A549 (cell line): ENCODE data around the gene GNG2. TPM values are rescaled to one million over a fixed set of nuclear protein-coding genes. Genes with fewer than 3 reads are reported as not detected.

Experiments used
- ATAC-seq, 2 experiments: fragments of 200-7000 bp in 1 of 2; fragments of >200 bp in 1 of 2; cut with Nextera tagmentation in 1 of 2; cut with Tn5 transposase in 1 of 2; 3 replicates each; pipeline versions ENCODE4 v1.8.0 to v1.9.1; 2018 to 2020; ENCODE audit warnings: mild to moderate bottlenecking in 1 of 2, moderate library complexity in 1 of 2
- CTCF ChIA-PET: fragments of 300-600 bp; sonication (Branson Sonifier 250); formaldehyde crosslinking; extraction: SDS; loops from one replicate; lab custom pipeline; 2021; ENCODE audit warnings: antibody characterized with exemption, inconsistent platforms; lab: Yijun Ruan, JAX
- POLR2A ChIA-PET: fragments of 350-600 bp; formaldehyde crosslinking; extraction: SDS; loops from one replicate; lab custom pipeline; 2021; ENCODE audit warnings: antibody characterized with exemption, inconsistent platforms; lab: Yijun Ruan, JAX
- DNase-seq, 2 experiments: peaks; one replicate each; pipeline versions ENCODE4 v3.0.0 to v3.0.0-alpha.2; 2011 to 2016; ENCODE audit warnings: low read depth in 1 of 2, low spot score in 1 of 2
- FAIRE-seq: peaks from 2 replicates; lab custom pipeline; 2011; peaks lifted over from hg19 to GRCh38; lab: Jason Lieb, UNC
- H3K27ac ChIP-seq, 2 experiments: fragments of >200 bp; sonication (Bioruptor Twin); formaldehyde crosslinking; 3 replicates each; pipeline ENCODE4 v1.5.1; 2016 to 2017
- H3K4me1 ChIP-seq: fragments of >200 bp; sonication (Bioruptor Twin); formaldehyde crosslinking; 3 replicates; pipeline ENCODE4 v1.6.1; 2016
- H3K4me2 ChIP-seq: fragments of >200 bp; sonication (Bioruptor Twin); formaldehyde crosslinking; 3 replicates; pipeline ENCODE4 v1.6.1; 2016
- H3K4me3 ChIP-seq: fragments of >200 bp; sonication (Bioruptor Twin); formaldehyde crosslinking; 3 replicates; pipeline ENCODE4 v1.5.1; 2016
- H3K9me3 ChIP-seq: fragments of >200 bp; sonication (Bioruptor Twin); formaldehyde crosslinking; 3 replicates; pipeline ENCODE4 v1.6.1; 2016
- BHLHE40 ChIP-seq: IDR thresholded peaks from 2 replicates; pipeline ENCODE4 v1.6.1; 2012; ENCODE audit warnings: low read depth, low read length, inconsistent platforms
- CBX2 ChIP-seq: fragments of 200-600 bp; sonication (generic); IDR thresholded peaks from 2 replicates; pipeline ENCODE4 v1.6.1; 2016; ENCODE audit warnings: low read depth, mild to moderate bottlenecking, borderline replicate concordance
- CBX8 ChIP-seq: fragments of 200-600 bp; sonication (generic); IDR thresholded peaks from 2 replicates; pipeline ENCODE4 v1.6.1; 2016
- CEBPB ChIP-seq, 2 experiments: fragments of >200 bp in 1 of 2; sonication (Bioruptor Twin) in 1 of 2; formaldehyde crosslinking in 1 of 2; IDR thresholded peaks; 2 replicates each; pipeline ENCODE4 v1.6.1; 2012 to 2016
- EHMT2 ChIP-seq: fragments of 200-600 bp; sonication (generic); IDR thresholded peaks from 2 replicates; pipeline ENCODE4 v1.6.1; 2016; ENCODE audit warnings: antibody characterized with exemption, low read depth, mild to moderate bottlenecking, moderate library complexity
- ESRRA ChIP-seq: fragments of 150-350 bp; IDR thresholded peaks from 2 replicates; pipeline ENCODE4 v1.6.1; 2014; ENCODE audit warnings: mild to moderate bottlenecking, low read length, borderline replicate concordance
- FOSB ChIP-seq: fragments of 250-450 bp; sonication (Bioruptor Pico); IDR thresholded peaks from 2 replicates; pipeline ENCODE4 v1.5.0; 2020; ENCODE audit warnings: mild to moderate bottlenecking, moderate library complexity
- FOSL2 ChIP-seq, 2 experiments: fragments of 450-650 bp in 1 of 2; fragments of >200 bp in 1 of 2; sonication (Bioruptor Twin) in 1 of 2; formaldehyde crosslinking; IDR thresholded peaks; 2 replicates each; pipeline versions ENCODE4 v1.5.0 to v1.6.1; 2016 to 2020; ENCODE audit warnings: mild to moderate bottlenecking in 1 of 2, moderate library complexity in 1 of 2
- GATA3 ChIP-seq: IDR thresholded peaks from 2 replicates; pipeline ENCODE4 v1.6.1; 2012; ENCODE audit warnings: borderline replicate concordance
- HDAC2 ChIP-seq: fragments of 200-600 bp; sonication (generic); IDR thresholded peaks from 2 replicates; pipeline ENCODE4 v1.6.1; 2016
- HOXB13 ChIP-seq: fragments of 250-450 bp; sonication (Bioruptor Pico); IDR thresholded peaks from 2 replicates; pipeline ENCODE4 v1.5.0; 2020; ENCODE audit warnings: low read depth, mild to moderate bottlenecking, moderate library complexity
- KDM1A ChIP-seq: fragments of 200-600 bp; sonication (generic); IDR thresholded peaks from 2 replicates; pipeline ENCODE4 v1.6.1; 2016; ENCODE audit warnings: low read depth, mild to moderate bottlenecking
- KDM5A ChIP-seq: fragments of 200-600 bp; sonication (generic); IDR thresholded peaks from 2 replicates; pipeline ENCODE4 v1.6.1; 2016; ENCODE audit warnings: antibody characterized with exemption, mild to moderate bottlenecking
- NR3C1 ChIP-seq: fragments of >200 bp; sonication (Bioruptor Twin); formaldehyde crosslinking; IDR thresholded peaks from 3 replicates; pipeline ENCODE4 v1.6.1; 2017
- RARB ChIP-seq: fragments of 250-450 bp; sonication (Bioruptor Pico); IDR thresholded peaks from 2 replicates; pipeline ENCODE4 v1.8.0; 2021; ENCODE audit warnings: mild to moderate bottlenecking, moderate library complexity
- RCOR1 ChIP-seq: fragments of 150-350 bp; IDR thresholded peaks from 2 replicates; pipeline ENCODE4 v1.6.1; 2014; ENCODE audit warnings: antibody characterized with exemption, low read length, low read depth
- RFX5 ChIP-seq: fragments of 450-650 bp; IDR thresholded peaks from 2 replicates; pipeline ENCODE4 v1.7.1; 2014; ENCODE audit warnings: antibody characterized with exemption, mild to moderate bottlenecking, moderate library complexity
- RNF2 ChIP-seq: fragments of 200-600 bp; sonication (generic); IDR thresholded peaks from 2 replicates; pipeline ENCODE4 v1.6.1; 2016; ENCODE audit warnings: low read depth, mild to moderate bottlenecking, antibody characterized with exemption, moderate library complexity, borderline replicate concordance
- TP53 ChIP-seq: fragments of 250-450 bp; sonication (Bioruptor Pico); IDR thresholded peaks from 2 replicates; pipeline ENCODE4 v1.5.0; 2021; ENCODE audit warnings: mild to moderate bottlenecking, moderate library complexity
- USF2 ChIP-seq: fragments of 450-650 bp; IDR thresholded peaks from 2 replicates; pipeline ENCODE4 v1.6.1; 2014; ENCODE audit warnings: antibody characterized with exemption
- ZC3H11A ChIP-seq: fragments of 450-650 bp; IDR thresholded peaks from 2 replicates; pipeline ENCODE4 v1.6.1; 2014; ENCODE audit warnings: antibody characterized with exemption, mild to moderate bottlenecking
- ZFP36 ChIP-seq: fragments of 450-650 bp; IDR thresholded peaks from 2 replicates; pipeline ENCODE4 v1.6.1; 2014; ENCODE audit warnings: borderline replicate concordance; ENCODE audit not compliant: partially characterized antibody
- ZSCAN20 ChIP-seq: fragments of 250-450 bp; sonication (Bioruptor Pico); IDR thresholded peaks from 2 replicates; pipeline ENCODE4 v1.8.0; 2022; ENCODE audit warnings: mild to moderate bottlenecking, moderate library complexity
- WGBS: methylation state at CpG from one replicate; pipeline ENCODE4 v1.1.6; 2017; ENCODE audit errors: missing lambda C conversion rate; 5-methylcytosine and 5-hydroxymethylcytosine counted together
- polyA plus RNA-seq, 4 experiments: library from polyadenylated mRNA; depleted of rRNA in 3 of 4; stranded (reverse); fragments of >200 nt; fragmentation: RNase III in 1 of 4; extraction: RNeasy Plus Mini Kit Qiagen cat#74134 plus additional on column Dnase treatment in 1 of 4; gene quantifications; 2 replicates in 3 of 4; 3 replicates in 1 of 4; pipeline ENCODE4 v1.2.3, GENCODE V29; 2011 to 2017
- TF ChIP-seq, protein P1 (sequence below): IDR thresholded peaks from 2 replicates; pipeline ENCODE4 v1.6.1; 2012; ENCODE audit warnings: low read depth, borderline replicate concordance
- TF ChIP-seq, protein P2 (sequence below): IDR thresholded peaks from 2 replicates; pipeline ENCODE4 v1.6.1; 2012
- TF ChIP-seq, protein P3 (sequence below): fragments of 250-450 bp; sonication (Bioruptor Pico); IDR thresholded peaks from 2 replicates; pipeline ENCODE4 v1.5.0; 2020; ENCODE audit warnings: low read depth, mild to moderate bottlenecking, moderate library complexity

The GNG2 gene
- polyA plus RNA-seq, 2 of the 4 experiments (the other 2 are of a cell fraction), result 2.1 to 3.0 TPM

DNA sequence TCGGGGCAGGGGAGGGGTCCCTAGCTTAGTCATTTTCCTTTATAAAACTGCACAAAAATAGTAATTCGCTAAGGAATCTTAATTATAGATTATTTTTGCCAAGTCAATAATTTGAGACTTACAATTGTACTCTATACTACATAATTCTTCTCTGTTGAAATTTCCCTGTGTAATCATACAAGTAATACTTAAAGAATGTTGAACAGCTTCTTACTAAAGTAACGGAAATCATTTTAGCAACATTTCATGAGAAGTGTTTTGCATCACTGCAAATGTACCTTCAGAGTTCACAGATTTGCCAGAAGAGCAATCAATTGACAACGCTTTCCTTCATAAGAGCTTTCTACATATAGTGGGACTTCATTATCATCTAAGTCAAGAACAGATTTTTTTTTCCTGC is 7.9 kb upstream of the GNG2 start:
- TF ChIP-seq, protein P1, sequence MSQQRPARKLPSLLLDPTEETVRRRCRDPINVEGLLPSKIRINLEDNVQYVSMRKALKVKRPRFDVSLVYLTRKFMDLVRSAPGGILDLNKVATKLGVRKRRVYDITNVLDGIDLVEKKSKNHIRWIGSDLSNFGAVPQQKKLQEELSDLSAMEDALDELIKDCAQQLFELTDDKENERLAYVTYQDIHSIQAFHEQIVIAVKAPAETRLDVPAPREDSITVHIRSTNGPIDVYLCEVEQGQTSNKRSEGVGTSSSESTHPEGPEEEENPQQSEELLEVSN, result no peak
- TF ChIP-seq RARB (CRISPR knock-in tag) (no peak), KDM5A (no peak), ESRRA (no peak), ZSCAN20 (CRISPR knock-in tag) (no peak), FOSB (CRISPR knock-in tag) (no peak), TP53 (CRISPR knock-in tag) (no peak), RNF2 (no peak), ZC3H11A (no peak), RCOR1 (no peak), KDM1A (no peak), NR3C1 (no peak)
- TF ChIP-seq, protein P2, sequence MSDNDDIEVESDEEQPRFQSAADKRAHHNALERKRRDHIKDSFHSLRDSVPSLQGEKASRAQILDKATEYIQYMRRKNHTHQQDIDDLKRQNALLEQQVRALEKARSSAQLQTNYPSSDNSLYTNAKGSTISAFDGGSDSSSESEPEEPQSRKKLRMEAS, result no peak
- Histone ChIP-seq H3K9me3 (no peaks in the 10 kb centered on the region), H3K4me3 (no peak overlapping the region), H3K27ac (no peak overlapping the region), H3K4me2 (no peak overlapping the region), H3K4me1 (no peaks in the 10 kb centered on the region)
- ChIA-PET POLR2A (no interaction called here), CTCF (interaction anchor here (0.5 to 2.3 kb wide), 5 partner anchors 9 to 126 kb away, joined by 3 to 6 read pairs (median 3); no protein-coding TSS in a partner anchor)
- no peak for DNase-seq
- WGBS, result 46% methylated on average over 4 of the region's 4 CpGs
- FAIRE-seq, result no peak
- ATAC-seq, result no peak

GRCh38 chr14:51855234-51855633 is 5.2 kb upstream of the GNG2 start:
- ChIA-PET POLR2A (no interaction called here), CTCF (interaction anchor here (1.0 to 1.3 kb wide), 2 partner anchors 15 to 79 kb away, joined by 3 read pairs; no protein-coding TSS in a partner anchor)
- no peak for DNase-seq
- Histone ChIP-seq H3K4me3 (no peak overlapping the region), H3K4me1 (0 out of 3 replicates have a peak, but pooled peaks cover 2% of the 10 kb centered on the region), H3K27ac (no peak overlapping the region), H3K9me3 (no peaks in the 10 kb centered on the region), H3K4me2 (no peak overlapping the region)
- no peak for ATAC-seq
- 60% methylated on average over 3 of the region's 3 CpGs for WGBS
- FAIRE-seq, result no peak
- TF ChIP-seq ZSCAN20 (CRISPR knock-in tag), result no peak
- no peak for TF ChIP-seq CBX2
- TF ChIP-seq, protein P1, result no peak
- no peak for TF ChIP-seq USF2
- no peak for TF ChIP-seq RARB (CRISPR knock-in tag)
- TF ChIP-seq FOSL2 (IDR thresholded peaks at IDR 0.05), result no peak
- no peak for TF ChIP-seq FOSL2 (CRISPR knock-in tag; IDR thresholded peaks at IDR 0.05)
- TF ChIP-seq, protein P3, sequence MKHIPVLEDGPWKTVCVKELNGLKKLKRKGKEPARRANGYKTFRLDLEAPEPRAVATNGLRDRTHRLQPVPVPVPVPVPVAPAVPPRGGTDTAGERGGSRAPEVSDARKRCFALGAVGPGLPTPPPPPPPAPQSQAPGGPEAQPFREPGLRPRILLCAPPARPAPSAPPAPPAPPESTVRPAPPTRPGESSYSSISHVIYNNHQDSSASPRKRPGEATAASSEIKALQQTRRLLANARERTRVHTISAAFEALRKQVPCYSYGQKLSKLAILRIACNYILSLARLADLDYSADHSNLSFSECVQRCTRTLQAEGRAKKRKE (CRISPR knock-in tag), result no peak

DNA sequence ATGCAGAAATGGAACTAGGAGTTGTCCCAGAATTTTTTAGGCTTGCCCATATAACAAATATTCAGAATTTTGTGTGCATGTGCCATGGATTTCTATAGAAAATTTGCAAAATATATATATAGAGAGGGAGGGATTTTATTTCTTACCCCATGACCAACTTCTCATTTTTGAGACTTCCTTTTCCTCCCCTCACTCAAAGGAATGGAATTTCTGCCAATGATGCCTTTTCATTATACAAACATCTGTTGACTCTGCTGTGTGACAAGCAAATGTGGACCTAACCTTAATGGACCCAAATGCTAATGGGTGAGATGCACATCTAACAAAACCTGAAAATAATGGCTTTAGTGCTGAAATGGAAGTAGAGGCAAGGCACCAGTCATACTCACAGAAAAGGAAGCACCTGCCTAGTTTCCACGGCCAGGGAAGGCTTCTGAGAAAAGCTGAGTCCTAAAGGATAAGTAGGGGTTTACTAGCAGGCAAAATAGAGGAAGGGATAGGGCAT is 3.6 kb upstream of the GNG2 start:
- FAIRE-seq (no peak), ATAC-seq (no peak)
- ChIA-PET POLR2A (no interaction called here), CTCF (no interaction called here)
- Histone ChIP-seq H3K4me1 (0 out of 3 replicates have a peak, but pooled peaks cover 4% of the 10 kb centered on the region), H3K4me3 (no peak overlapping the region), H3K9me3 (no peaks in the 10 kb centered on the region), H3K27ac (no peak overlapping the region), H3K4me2 (no peak overlapping the region)
- TF ChIP-seq GATA3, result no peak
- TF ChIP-seq CEBPB (IDR thresholded peaks at IDR 0.05), result no peak
- TF ChIP-seq HDAC2, result no peak
- no peak for TF ChIP-seq ZFP36
- no peak for TF ChIP-seq CBX8
- no peak for TF ChIP-seq FOSL2 (IDR thresholded peaks at IDR 0.05)
- TF ChIP-seq FOSL2 (CRISPR knock-in tag; IDR thresholded peaks at IDR 0.05), result no peak
- TF ChIP-seq RARB (CRISPR knock-in tag), result no peak
- TF ChIP-seq EHMT2, result no peak
- TF ChIP-seq BHLHE40, result no peak
- no peak for TF ChIP-seq RNF2
- TF ChIP-seq HOXB13 (CRISPR knock-in tag), result no peak
- no peak for TF ChIP-seq CBX2
- TF ChIP-seq RFX5, result no peak
- TF ChIP-seq, all 56 proteins: peak for 0
- 31% methylated on average over 1 of the region's 1 CpG for WGBS
- DNase-seq, result no peak
